ENCODE measurements around the gene IGFBP1.
"Not testable (repeated sequence)": the region's sequence is repeated elsewhere in the genome, so short reads cannot be mapped to it uniquely, and the experiment has no call there.

Gene IGFBP1

DNA sequence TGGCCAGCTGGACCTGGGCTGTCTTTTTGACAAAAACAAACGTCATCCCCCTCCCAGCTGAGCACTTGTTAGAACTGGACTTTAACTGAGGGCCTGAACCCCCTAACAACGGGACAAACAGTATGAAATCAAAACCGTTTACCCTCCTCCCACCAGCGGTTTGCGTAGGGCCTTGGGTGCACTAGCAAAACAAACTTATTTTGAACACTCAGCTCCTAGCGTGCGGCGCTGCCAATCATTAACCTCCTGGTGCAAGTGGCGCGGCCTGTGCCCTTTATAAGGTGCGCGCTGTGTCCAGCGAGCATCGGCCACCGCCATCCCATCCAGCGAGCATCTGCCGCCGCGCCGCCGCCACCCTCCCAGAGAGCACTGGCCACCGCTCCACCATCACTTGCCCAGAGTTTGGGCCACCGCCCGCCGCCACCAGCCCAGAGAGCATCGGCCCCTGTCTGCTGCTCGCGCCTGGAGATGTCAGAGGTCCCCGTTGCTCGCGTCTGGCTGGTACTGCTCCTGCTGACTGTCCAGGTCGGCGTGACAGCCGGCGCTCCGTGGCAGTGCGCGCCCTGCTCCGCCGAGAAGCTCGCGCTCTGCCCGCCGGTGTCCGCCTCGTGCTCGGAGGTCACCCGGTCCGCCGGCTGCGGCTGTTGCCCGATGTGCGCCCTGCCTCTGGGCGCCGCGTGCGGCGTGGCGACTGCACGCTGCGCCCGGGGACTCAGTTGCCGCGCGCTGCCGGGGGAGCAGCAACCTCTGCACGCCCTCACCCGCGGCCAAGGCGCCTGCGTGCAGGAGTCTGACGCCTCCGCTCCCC is at the start of gene IGFBP1:
Gene IGFBP1 (plus strand): TSS at position 304 of the 808 bp plus-strand sequence. CDS start 165 bp downstream, at position 469.
- TF ChIP-seq, protein P1, sequence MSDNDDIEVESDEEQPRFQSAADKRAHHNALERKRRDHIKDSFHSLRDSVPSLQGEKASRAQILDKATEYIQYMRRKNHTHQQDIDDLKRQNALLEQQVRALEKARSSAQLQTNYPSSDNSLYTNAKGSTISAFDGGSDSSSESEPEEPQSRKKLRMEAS (IDR thresholded peaks at IDR 0.05; ENCODE audit: low read depth, low read length): no peak
- TF ChIP-seq, protein P2, sequence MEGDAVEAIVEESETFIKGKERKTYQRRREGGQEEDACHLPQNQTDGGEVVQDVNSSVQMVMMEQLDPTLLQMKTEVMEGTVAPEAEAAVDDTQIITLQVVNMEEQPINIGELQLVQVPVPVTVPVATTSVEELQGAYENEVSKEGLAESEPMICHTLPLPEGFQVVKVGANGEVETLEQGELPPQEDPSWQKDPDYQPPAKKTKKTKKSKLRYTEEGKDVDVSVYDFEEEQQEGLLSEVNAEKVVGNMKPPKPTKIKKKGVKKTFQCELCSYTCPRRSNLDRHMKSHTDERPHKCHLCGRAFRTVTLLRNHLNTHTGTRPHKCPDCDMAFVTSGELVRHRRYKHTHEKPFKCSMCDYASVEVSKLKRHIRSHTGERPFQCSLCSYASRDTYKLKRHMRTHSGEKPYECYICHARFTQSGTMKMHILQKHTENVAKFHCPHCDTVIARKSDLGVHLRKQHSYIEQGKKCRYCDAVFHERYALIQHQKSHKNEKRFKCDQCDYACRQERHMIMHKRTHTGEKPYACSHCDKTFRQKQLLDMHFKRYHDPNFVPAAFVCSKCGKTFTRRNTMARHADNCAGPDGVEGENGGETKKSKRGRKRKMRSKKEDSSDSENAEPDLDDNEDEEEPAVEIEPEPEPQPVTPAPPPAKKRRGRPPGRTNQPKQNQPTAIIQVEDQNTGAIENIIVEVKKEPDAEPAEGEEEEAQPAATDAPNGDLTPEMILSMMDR (IDR thresholded peaks at IDR 0.05; ENCODE audit: low read depth, low read length): no peak
- TF ChIP-seq MYC (IDR thresholded peaks at IDR 0.05; ENCODE audit: low read depth, low read length) (no peak), POLR2A (IDR thresholded peaks at IDR 0.05; ENCODE audit: extremely low read depth, insufficient read length) (no peak)
- no peak within 1 kb of the TSS for H3K4me3 ChIP-seq (ENCODE audit: low read depth, low read length)
- no peak for DNase-seq (ENCODE audit: low read depth)

DNA sequence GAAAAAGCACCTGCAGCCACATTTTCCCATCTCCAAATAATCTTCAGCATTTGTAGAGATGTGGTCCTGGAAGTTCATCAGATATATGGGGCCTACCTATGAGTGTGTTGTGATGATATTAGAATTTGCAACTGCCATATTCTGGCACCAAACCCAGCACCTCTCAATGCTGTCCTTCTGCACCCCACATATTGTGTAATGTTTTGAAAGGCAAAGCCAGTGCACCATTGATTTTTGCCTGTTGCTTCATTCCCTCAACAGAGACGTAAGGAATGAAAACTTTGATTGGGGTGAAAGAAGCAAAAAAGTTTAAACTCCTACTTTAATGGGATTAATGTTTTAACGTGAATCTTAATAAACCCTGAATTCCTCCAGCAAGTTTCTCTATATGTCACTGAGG is 49.4 kb upstream of the IGFBP1 start:
- not testable (repeated sequence) for H3K4me3 ChIP-seq (ENCODE audit: low read depth, low read length); DNase-seq (ENCODE audit: low read depth)

DNA sequence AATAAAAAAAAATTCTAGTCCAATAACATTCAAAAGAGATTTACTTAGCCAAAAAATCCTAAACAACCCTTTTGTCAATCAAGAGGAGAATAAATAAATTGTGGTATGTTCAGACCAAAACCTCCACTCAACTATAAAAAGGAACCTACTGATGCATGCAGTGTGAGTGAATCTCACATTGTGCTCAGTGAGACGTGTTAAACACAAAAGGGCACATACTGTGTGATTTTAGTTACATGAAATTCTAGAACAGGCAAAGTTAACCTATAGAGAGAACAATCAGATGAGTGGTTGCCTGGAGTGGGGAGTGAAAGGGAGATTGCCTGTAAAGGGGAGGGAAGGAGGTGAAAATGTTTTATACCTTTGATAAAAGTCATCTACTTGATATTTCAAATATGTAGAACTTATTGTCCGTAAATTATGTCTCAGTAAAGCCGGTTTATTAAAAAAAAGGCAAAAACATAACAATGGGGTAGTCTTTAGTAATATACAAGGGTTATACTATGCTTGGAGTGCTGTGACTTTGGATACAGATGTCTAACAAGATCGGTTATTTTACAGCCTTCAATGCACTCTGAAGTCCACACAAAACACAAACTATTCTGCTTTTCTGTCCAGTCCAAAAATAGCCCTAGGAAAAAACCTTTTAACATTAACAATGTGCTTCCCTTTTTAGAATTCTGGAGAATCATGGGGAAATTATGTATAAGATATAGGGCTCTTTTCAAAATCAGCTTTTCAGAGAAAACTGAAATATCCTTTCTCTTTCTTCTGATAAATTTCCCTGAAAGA is 46.2 kb upstream of the IGFBP1 start:
- not testable (repeated sequence) for H3K4me3 ChIP-seq (ENCODE audit: low read depth, low read length)

DNA sequence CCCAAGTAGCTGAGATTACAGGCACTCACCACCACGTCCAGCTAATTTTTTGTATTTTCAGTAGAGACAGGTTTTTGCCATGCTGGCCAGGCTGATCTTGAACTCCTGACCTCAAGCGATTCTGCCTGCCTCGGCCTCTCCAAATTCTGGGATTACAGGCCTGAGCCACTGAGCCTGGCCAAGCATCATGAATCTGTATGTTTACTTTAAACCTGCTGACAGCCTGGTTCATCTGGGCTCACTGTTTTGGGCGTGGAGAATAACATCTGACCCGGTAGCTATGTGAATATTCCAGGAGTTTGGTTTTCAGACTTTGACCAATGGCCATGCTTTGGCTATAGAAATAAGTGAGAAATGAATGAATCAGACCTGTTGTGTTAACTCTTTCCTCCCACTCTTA is 41.8 kb upstream of the IGFBP1 start:
- DNase-seq (ENCODE audit: low read depth); H3K4me3 ChIP-seq (ENCODE audit: low read depth, low read length): not testable (repeated sequence)

More for the DNA sequence above, 46.2 kb upstream of the IGFBP1 start:
- DNase-seq (ENCODE audit: low read depth): not testable (repeated sequence)

DNA sequence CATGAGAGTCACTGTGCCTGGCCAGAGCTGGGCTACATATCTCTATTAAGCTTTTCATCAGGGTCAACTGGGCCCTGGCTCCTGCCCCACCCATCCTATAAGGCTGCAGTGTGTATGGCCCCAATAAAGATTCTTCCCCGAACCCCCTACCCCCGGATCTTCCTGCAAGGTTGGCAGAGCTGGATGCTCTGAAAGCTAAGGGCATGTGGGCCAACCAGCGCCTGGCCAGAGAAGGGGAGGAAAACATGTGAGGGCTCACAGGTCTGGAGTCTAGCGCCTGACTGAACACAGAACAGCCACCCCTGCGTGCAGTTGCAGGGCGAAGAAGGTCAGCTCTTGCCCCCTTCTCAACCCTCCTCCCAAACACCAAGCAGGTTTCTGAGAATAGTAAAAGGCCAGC is 39.6 kb upstream of the IGFBP1 start:
- DNase-seq (ENCODE audit: low read depth); H3K4me3 ChIP-seq (ENCODE audit: low read depth, low read length): not testable (repeated sequence)

DNA sequence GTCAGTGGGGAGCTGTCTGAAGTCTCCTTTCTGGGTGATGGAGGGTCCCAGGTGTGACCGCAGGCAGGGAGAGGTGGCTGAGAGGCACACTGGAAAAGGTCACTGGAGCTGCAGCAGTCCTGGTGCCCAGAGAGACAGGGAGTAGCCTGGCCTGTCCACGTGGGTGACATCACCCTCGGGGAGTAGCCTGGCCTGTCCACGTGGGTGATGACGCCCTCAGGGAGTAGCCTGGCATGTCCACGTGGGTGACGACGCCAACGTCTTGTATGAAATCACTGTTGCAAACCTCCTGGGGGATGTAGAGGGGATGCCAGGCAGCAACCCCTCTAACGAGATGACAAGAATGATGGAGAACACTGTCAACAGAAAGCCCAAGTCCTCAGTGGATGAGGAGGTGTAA is 35.3 kb upstream of the IGFBP1 start:
- H3K4me3 ChIP-seq (ENCODE audit: low read depth, low read length); DNase-seq (ENCODE audit: low read depth): not testable (repeated sequence)

DNA sequence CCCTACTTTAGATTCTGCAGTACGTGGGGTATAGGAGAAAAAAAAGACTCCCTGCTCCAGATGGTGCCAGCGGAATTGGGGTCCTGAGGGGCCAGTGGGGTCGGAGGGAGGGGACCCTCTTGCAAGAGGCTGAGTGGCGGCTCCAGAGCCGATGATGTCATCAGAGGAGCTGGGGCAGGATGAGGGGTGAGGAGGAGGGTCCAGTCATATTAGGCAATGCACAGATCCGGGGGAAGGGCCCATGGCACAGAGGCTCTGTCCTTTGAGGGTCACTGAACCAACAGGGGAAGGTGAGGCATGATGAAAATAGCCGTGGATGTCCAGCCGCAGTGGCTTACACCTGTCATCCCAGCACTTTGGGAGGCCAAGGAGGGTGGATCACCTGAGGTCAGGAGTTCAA is 34.8 kb upstream of the IGFBP1 start:
- not testable (repeated sequence) for H3K4me3 ChIP-seq (ENCODE audit: low read depth, low read length); DNase-seq (ENCODE audit: low read depth)

DNA sequence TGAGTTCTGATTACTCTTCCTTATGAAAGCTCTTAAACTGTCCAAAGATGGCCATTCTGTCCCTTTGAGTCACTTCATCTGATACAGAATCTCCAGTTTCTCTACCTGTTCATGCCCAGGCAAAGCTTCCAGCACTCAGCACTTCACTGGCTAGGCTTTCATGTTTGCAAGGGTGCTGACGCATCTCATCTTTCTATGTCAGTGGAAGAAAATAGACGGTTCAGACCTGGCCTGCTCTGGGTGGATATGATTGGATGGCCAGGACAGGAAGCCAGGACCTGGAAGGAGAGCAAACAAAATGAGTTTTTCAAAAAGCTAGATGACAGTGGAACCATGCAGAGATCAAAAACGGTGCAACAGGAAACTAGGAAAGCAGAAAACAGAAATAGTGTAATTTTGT is 32.6 kb upstream of the IGFBP1 start:
- H3K4me3 ChIP-seq (ENCODE audit: low read depth, low read length); DNase-seq (ENCODE audit: low read depth): not testable (repeated sequence)

DNA sequence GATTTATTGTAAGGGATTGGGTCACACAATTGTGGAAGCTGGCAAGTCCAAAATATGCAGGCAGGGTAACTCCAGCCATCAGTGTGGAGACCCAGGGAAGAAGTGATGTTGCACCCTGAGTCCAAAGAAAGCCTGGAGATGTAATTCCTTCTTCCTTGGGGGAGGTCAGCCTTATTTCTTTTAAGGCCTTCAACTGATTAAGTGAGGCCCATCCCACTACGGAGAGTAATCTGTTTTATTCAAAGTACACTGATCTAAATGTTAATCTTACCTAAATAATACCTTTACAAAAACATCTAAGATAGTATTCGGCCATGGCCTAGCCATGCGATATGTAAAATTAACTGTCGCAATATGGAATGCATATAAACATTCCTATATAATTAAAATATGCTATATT is 31.4 kb upstream of the IGFBP1 start:
- H3K4me3 ChIP-seq (ENCODE audit: low read depth, low read length): not testable (repeated sequence)

DNA sequence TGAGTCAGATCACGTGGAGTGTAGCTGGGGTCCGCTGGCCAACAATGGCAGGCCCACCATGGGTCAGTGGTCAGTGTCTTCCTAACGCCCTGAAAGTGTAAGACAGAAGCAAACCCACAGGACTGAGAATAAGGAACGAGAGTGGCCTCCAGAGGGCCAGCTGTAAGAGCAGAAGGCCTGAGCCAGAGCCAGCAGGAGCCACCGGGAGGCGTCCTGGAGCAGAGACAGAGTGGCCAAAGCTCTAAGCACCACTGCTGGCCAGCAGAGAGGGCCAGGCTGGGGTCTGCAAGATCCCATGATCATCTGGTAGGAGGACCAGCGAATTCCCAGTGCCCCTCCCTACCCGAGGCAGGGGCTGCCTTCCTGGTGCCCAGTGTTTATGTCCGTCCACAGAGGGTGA is 24.6 kb upstream of the IGFBP1 start:
- DNase-seq (ENCODE audit: low read depth): peak; percentile 16
- TF ChIP-seq MYC (IDR thresholded peaks at IDR 0.05; ENCODE audit: low read depth, low read length): no peak
- no peak for TF ChIP-seq POLR2A (IDR thresholded peaks at IDR 0.05; ENCODE audit: extremely low read depth, insufficient read length)
- TF ChIP-seq, protein P2 (IDR thresholded peaks at IDR 0.05; ENCODE audit: low read depth, low read length): peak; percentile 41
- H3K4me3 ChIP-seq (ENCODE audit: low read depth, low read length): no peak overlapping the region

More for the DNA sequence above, 31.4 kb upstream of the IGFBP1 start:
- not testable (repeated sequence) for DNase-seq (ENCODE audit: low read depth)

Measured in NB4 (cell line).